Esophagus muscularis mucosa (tissue), 3 donors: ENCODE results near the gene ATXN1L.

Experiments used
- CTCF ChIP-seq, 3 experiments: fragments of 200-600 bp in 2 of 3; fragments of 450-650 bp in 1 of 3; sonication (generic) in 2 of 3; IDR thresholded peaks; one replicate each; pipeline ENCODE4 v1.5.1; 2017 to 2019; ENCODE audit warnings: antibody characterized with exemption in 3 of 3, mild to moderate bottlenecking in 2 of 3, moderate library complexity in 1 of 3
- EP300 ChIP-seq: sonication (generic); formaldehyde crosslinking; IDR thresholded peaks from one replicate; pipeline ENCODE4 v1.6.1; 2017; ENCODE audit warnings: antibody characterized with exemption

- no peak for TF ChIP-seq CTCF (IDR thresholded peaks at IDR 0.05)
- no peak for TF ChIP-seq EP300
Observed at GRCh38 chr16:71834291-71834690, 11.5 kb upstream of the ATXN1L start.
